Fibroblast of lung (primary cell): ENCODE data around the gene CCDC187. TPM values are rescaled to one million over a fixed set of nuclear protein-coding genes. Genes with fewer than 3 reads are reported as not detected.
"Not testable (repeated sequence)": the region's sequence is repeated elsewhere in the genome, so short reads cannot be mapped to it uniquely, and the experiment has no call there.

Source experiments
- DNase-seq, 2 donors: peaks; one replicate each; pipeline versions ENCODE4 v3.0.0 to v3.0.0-alpha.2; 2010; ENCODE audit warnings: low read depth in 2 of 2
- H2AFZ ChIP-seq: 2 replicates; pipeline ENCODE4 v1.5.1; 2012; ENCODE audit warnings: low read length, control low read depth, inconsistent platforms
- H3K27ac ChIP-seq: 2 replicates; pipeline ENCODE4 v1.5.1; 2011; ENCODE audit warnings: low read length, control low read depth; ENCODE audit not compliant: insufficient read depth
- H3K27me3 ChIP-seq: 2 replicates; pipeline ENCODE4 v1.5.1; 2011; ENCODE audit warnings: mild to moderate bottlenecking, low read length; ENCODE audit not compliant: control insufficient read depth, insufficient read depth
- H3K36me3 ChIP-seq: 2 replicates; pipeline ENCODE4 v1.5.1; 2011; ENCODE audit warnings: low read length; ENCODE audit not compliant: control insufficient read depth, insufficient read depth
- H3K4me1 ChIP-seq: 2 replicates; pipeline ENCODE4 v1.5.1; 2011; ENCODE audit warnings: low read length; ENCODE audit not compliant: control insufficient read depth, insufficient read depth; ENCODE audit errors: extremely low read depth
- H3K4me2 ChIP-seq: 2 replicates; pipeline ENCODE4 v1.5.1; 2011; ENCODE audit warnings: low read length, control low read depth; ENCODE audit not compliant: insufficient read depth; ENCODE audit errors: extremely low read depth
- H3K4me3 ChIP-seq, 4 experiments: fragments of 200-600 bp in 1 of 4; sonication (generic) in 1 of 4; replicated peaks in 1 of 4; 2 replicates each; pipeline ENCODE4 v1.5.1; 2011 to 2016; ENCODE audit warnings: low read length in 4 of 4, low read depth in 3 of 4, mild to moderate bottlenecking in 3 of 4, control low read depth in 2 of 4, inconsistent platforms in 1 of 4, mixed read lengths in 1 of 4; ENCODE audit not compliant: insufficient read depth in 1 of 4; ENCODE audit errors: control extremely low read depth in 1 of 4
- H3K79me2 ChIP-seq: 2 replicates; pipeline ENCODE4 v1.5.1; 2012; ENCODE audit warnings: mild to moderate bottlenecking, low read length, inconsistent platforms; ENCODE audit not compliant: control insufficient read depth, insufficient read depth
- H3K9ac ChIP-seq: 2 replicates; pipeline ENCODE4 v1.5.1; 2011; ENCODE audit warnings: mild to moderate bottlenecking, low read length, control low read depth; ENCODE audit not compliant: insufficient read depth
- H3K9me3 ChIP-seq: 2 replicates; pipeline ENCODE4 v1.5.1; 2012; ENCODE audit warnings: low read depth, low read length; ENCODE audit not compliant: control insufficient read depth, insufficient read depth
- H4K20me1 ChIP-seq: 2 replicates; pipeline ENCODE4 v1.5.1; 2011; ENCODE audit warnings: low read length; ENCODE audit not compliant: control insufficient read depth, insufficient read depth; ENCODE audit errors: extremely low read depth
- CTCF ChIP-seq, 2 donors: IDR thresholded peaks in 1 of 2; conservative IDR thresholded peaks in 1 of 2; 1 replicate in 1 of 2; 2 replicates in 1 of 2; pipeline ENCODE4 v1.5.1; 2011 to 2012; ENCODE audit warnings: low read length in 2 of 2, control low read depth in 1 of 2, inconsistent platforms in 1 of 2, low read depth in 1 of 2, mild to moderate bottlenecking in 1 of 2
- EZH2 ChIP-seq: IDR thresholded peaks from 2 replicates; pipeline ENCODE4 v1.5.1; 2012; ENCODE audit warnings: low read length, control low read depth, mild to moderate bottlenecking; ENCODE audit errors: missing control alignments
- polyA plus RNA-seq, 2 donors: library from polyadenylated mRNA; depleted of rRNA in 1 of 2; stranded (reverse) in 1 of 2; unstranded in 1 of 2; fragments of >200 nt; gene quantifications; 2 replicates each; pipeline ENCODE4 v1.2.1, GENCODE V29; 2011 to 2012; ENCODE audit warnings: missing spikeins in 1 of 2
- total RNA-seq: library from RNA; depleted of rRNA; stranded (reverse); fragments of >200 nt; gene quantifications from 2 replicates; pipeline ENCODE4 v1.2.1, GENCODE V29; 2014

The CCDC187 gene
- total and polyA plus RNA-seq, 2 donors (not counting 1 experiment from before 2014, with no cell fraction given), result not detected

- Histone ChIP-seq H3K27me3 (peaks cover 3% of the 10 kb centered on the region), H3K4me1 (peaks cover 11% of the 10 kb centered on the region), H3K4me3 (no peak overlapping the region), H3K36me3 (no peaks in the 10 kb centered on the region), H3K27ac (no peak overlapping the region), H3K9me3 (no peaks in the 10 kb centered on the region), H3K9ac (no peak overlapping the region), H2AFZ (no peak overlapping the region), H3K4me2 (no peak overlapping the region), H3K79me2 (no peaks in the 10 kb centered on the region), H4K20me1 (no peaks in the 10 kb centered on the region)
- TF ChIP-seq EZH2, result no peak
- TF ChIP-seq CTCF (conservative IDR thresholded peaks at IDR 0.05 in 1 of 2, IDR thresholded peaks at IDR 0.05 in 1 of 2; ENCODE audit: low read depth in 1 of 2, low read length in 2 of 2), result no peak
- no peak for DNase-seq
Observed at GRCh38 chr9:136321561-136321960, 17.7 kb upstream of the CCDC187 start.

- H3K27ac ChIP-seq, H3K4me2 ChIP-seq, H4K20me1 ChIP-seq, H3K36me3 ChIP-seq, DNase-seq, H3K9me3 ChIP-seq, H3K9ac ChIP-seq, H2AFZ ChIP-seq, H3K4me1 ChIP-seq, H3K4me3 ChIP-seq, H3K79me2 ChIP-seq, H3K27me3 ChIP-seq: not testable (repeated sequence)
Observed at GRCh38 chr9:136320972-136321371, 17.1 kb upstream of the CCDC187 start.

- H3K27me3 ChIP-seq, H3K79me2 ChIP-seq, H3K4me3 ChIP-seq, H3K27ac ChIP-seq, H3K4me1 ChIP-seq, H4K20me1 ChIP-seq, DNase-seq, H2AFZ ChIP-seq, H3K36me3 ChIP-seq, H3K9ac ChIP-seq, H3K9me3 ChIP-seq, H3K4me2 ChIP-seq: not testable (repeated sequence)
Observed at GRCh38 chr9:136319955-136320354, 16.1 kb upstream of the CCDC187 start.

- not testable (repeated sequence) for H3K4me2 ChIP-seq, H2AFZ ChIP-seq, H3K27me3 ChIP-seq, H3K27ac ChIP-seq, H4K20me1 ChIP-seq, H3K36me3 ChIP-seq, H3K9ac ChIP-seq, DNase-seq, H3K79me2 ChIP-seq, H3K4me3 ChIP-seq, H3K9me3 ChIP-seq, H3K4me1 ChIP-seq
Observed at GRCh38 chr9:136319244-136319643, 15.3 kb upstream of the CCDC187 start.
